SK-N-SH (cell line): ENCODE results near the gene AFAP1L2.

Source experiments
- CTCF ChIP-seq: fragments of 200-600 bp; sonication (generic); IDR thresholded peaks from 2 replicates; pipeline ENCODE4 v1.6.1; 2017; ENCODE audit warnings: antibody characterized with exemption, mild to moderate bottlenecking, moderate library complexity
- EP300 ChIP-seq, 2 experiments: IDR thresholded peaks; 2 replicates each; pipeline versions ENCODE4 v1.4.0 to v1.6.1; 2012; ENCODE audit warnings: borderline replicate concordance in 1 of 2, low read depth in 1 of 2, low read length in 1 of 2
- FOSL2 ChIP-seq: IDR thresholded peaks from 2 replicates; pipeline ENCODE4 v1.4.0; 2012; ENCODE audit warnings: low read depth, mild to moderate bottlenecking, moderate library complexity, borderline replicate concordance
- GABPA ChIP-seq: IDR thresholded peaks from 2 replicates; pipeline ENCODE4 v1.4.0; 2012; ENCODE audit warnings: low read depth, mild to moderate bottlenecking
- YY1 ChIP-seq: IDR thresholded peaks from 2 replicates; pipeline ENCODE4 v1.4.0; 2012; ENCODE audit warnings: low read depth, mild to moderate bottlenecking
- TF ChIP-seq, protein P1 (sequence below): IDR thresholded peaks from 2 replicates; pipeline ENCODE4 v1.4.0; 2012; ENCODE audit warnings: low read depth, borderline replicate concordance

GRCh38 chr10:114441107-114441506 is 36.8 kb upstream of the AFAP1L2 start:
- TF ChIP-seq CTCF (no peak), FOSL2 (no peak), YY1 (no peak), EP300 (IDR thresholded peaks at IDR 0.05; ENCODE audit: borderline replicate concordance in 1 of 2, low read depth in 1 of 2, low read length in 1 of 2) (no peak), GABPA (no peak)
- TF ChIP-seq, protein P1, sequence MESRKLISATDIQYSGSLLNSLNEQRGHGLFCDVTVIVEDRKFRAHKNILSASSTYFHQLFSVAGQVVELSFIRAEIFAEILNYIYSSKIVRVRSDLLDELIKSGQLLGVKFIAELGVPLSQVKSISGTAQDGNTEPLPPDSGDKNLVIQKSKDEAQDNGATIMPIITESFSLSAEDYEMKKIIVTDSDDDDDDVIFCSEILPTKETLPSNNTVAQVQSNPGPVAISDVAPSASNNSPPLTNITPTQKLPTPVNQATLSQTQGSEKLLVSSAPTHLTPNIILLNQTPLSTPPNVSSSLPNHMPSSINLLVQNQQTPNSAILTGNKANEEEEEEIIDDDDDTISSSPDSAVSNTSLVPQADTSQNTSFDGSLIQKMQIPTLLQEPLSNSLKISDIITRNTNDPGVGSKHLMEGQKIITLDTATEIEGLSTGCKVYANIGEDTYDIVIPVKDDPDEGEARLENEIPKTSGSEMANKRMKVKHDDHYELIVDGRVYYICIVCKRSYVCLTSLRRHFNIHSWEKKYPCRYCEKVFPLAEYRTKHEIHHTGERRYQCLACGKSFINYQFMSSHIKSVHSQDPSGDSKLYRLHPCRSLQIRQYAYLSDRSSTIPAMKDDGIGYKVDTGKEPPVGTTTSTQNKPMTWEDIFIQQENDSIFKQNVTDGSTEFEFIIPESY, result no peak
